ENCODE measurements around the gene MEGF6.

MEGF6 gene

GRCh38 chr1:3534803-3535637 is 76.3 kb downstream of the MEGF6 start:
- peak; percentile 64 for DNase-seq

GRCh38 chr1:3533067-3534048 is 78.0 kb downstream of the MEGF6 start:
- no peak for DNase-seq

GRCh38 chr1:3531928-3532327 is 79.4 kb downstream of the MEGF6 start:
- no peak for DNase-seq

- peak; percentile 78 for DNase-seq
Measured at GRCh38 chr1:3530926-3531818, 80.1 kb downstream of the MEGF6 start.

GRCh38 chr1:3530086-3530925 is 81.0 kb downstream of the MEGF6 start:
- peak; percentile 92 for DNase-seq

GRCh38 chr1:3529099-3529729 is 82.1 kb downstream of the MEGF6 start:
- no peak for DNase-seq

- DNase-seq: no peak
Measured at GRCh38 chr1:3527774-3528173, 83.5 kb downstream of the MEGF6 start.

GRCh38 chr1:3525551-3526482 is 85.5 kb downstream of the MEGF6 start:
- DNase-seq: peak; percentile 57

GRCh38 chr1:3524556-3525203 is 86.6 kb downstream of the MEGF6 start:
- DNase-seq: peak; percentile 24

GRCh38 chr1:3523980-3524379 is 87.3 kb downstream of the MEGF6 start:
- DNase-seq: no peak

- DNase-seq: no peak
Measured at GRCh38 chr1:3522564-3523265, 88.6 kb downstream of the MEGF6 start.

GRCh38 chr1:3522112-3522511 is 89.2 kb downstream of the MEGF6 start:
- DNase-seq: no peak

- DNase-seq: peak; percentile 82
Measured at GRCh38 chr1:3521426-3521825, 89.9 kb downstream of the MEGF6 start.

- peak; percentile 24 for DNase-seq
Measured at GRCh38 chr1:3520419-3521378, 90.6 kb downstream of the MEGF6 start.

GRCh38 chr1:3519301-3519885 is 91.9 kb downstream of the MEGF6 start:
- no peak for DNase-seq

- no peak for DNase-seq
Measured at GRCh38 chr1:3518756-3519155, 92.6 kb downstream of the MEGF6 start.

GRCh38 chr1:3518256-3518655 is 93.1 kb downstream of the MEGF6 start:
- no peak for DNase-seq
